ENCODE results near the gene PHTF2. TPM values are rescaled to one million over a fixed set of nuclear protein-coding genes. Genes with fewer than 3 reads are reported as not detected.

Gene PHTF2
- total and polyA plus RNA-seq, 10 of the 15 experiments (the other 5 are each of a cell fraction or from before 2014, with no cell fraction given), result 12.9 to 41.8 (median 27.0) TPM

GRCh38 chr7:77895905-77896304 lies 97.3 kb downstream of the PHTF2 start:
- intact Hi-C loops (cut with micrococcal nuclease; ENCODE audit: unreplicated experiment) (no loop called here), in situ Hi-C loops (cut with MboI) (no loop called here)
- FAIRE-seq (no peak), ATAC-seq (no peak), DNase-seq (ENCODE audit: low read depth, low spot score) (no peak)
- Histone ChIP-seq H3K9ac (ENCODE audit: control insufficient read depth, insufficient read depth, low read length) (no peak overlapping the region), H3K4me3 (no peak overlapping the region), H3K36me3 (ENCODE audit: control insufficient read depth in 2 of 2, insufficient read depth in 2 of 2, low read length in 1 of 2) (peaks cover under 1 to 2% of the 10 kb centered on the region in 2 experiments; a peak in 2 of 4 replicates), H4K20me1 (ENCODE audit: control insufficient read depth, insufficient read depth) (no peaks in the 10 kb centered on the region), H3K9me3 (replicated peaks; ENCODE audit: control insufficient read depth, insufficient read depth, low read length) (no peaks in the 10 kb centered on the region), H3K4me2 (ENCODE audit: control insufficient read depth, insufficient read depth) (no peak overlapping the region), H2AFZ (ENCODE audit: control insufficient read depth, low read depth, low read length) (no peak overlapping the region), H3K27ac (ENCODE audit: control insufficient read depth, insufficient read depth) (no peak overlapping the region), H3K4me1 (ENCODE audit: control insufficient read depth, insufficient read depth, low read length) (no peaks in the 10 kb centered on the region), H3K79me2 (ENCODE audit: control insufficient read depth, insufficient read depth, low read length) (peaks cover 2% of the 10 kb centered on the region; the same call in 1 of the 2 replicates), H3K27me3 (replicated peaks in 1 of 2; ENCODE audit: control insufficient read depth in 2 of 2, insufficient read depth in 2 of 2, low read length in 1 of 2) (no peaks in the 10 kb centered on the region)
- 97% methylated on average over 3 of the region's 3 CpGs for WGBS (ENCODE audit: insufficient coverage, insufficient replicate concordance, low lambda C conversion rate, missing lambda C conversion rate)
- SMC1A ChIA-PET (ENCODE audit: uncharacterized antibody, unreplicated experiment), result interaction anchor here (1.0 to 1.6 kb wide), 3 partner anchors 9 to 130 kb away, joined by 3 to 4 read pairs (median 3); no protein-coding TSS in a partner anchor
- RAD21 ChIA-PET (ENCODE audit: unreplicated experiment), result no interaction called here
- POLR2A ChIA-PET, result no interaction called here
- CTCF ChIA-PET, result interaction anchor here (0.7 to 1.7 kb wide), 4 partner anchors 9 to 457 kb away, joined by 3 to 5 read pairs (median 4); no protein-coding TSS in a partner anchor
- TF ChIP-seq, protein P1, sequence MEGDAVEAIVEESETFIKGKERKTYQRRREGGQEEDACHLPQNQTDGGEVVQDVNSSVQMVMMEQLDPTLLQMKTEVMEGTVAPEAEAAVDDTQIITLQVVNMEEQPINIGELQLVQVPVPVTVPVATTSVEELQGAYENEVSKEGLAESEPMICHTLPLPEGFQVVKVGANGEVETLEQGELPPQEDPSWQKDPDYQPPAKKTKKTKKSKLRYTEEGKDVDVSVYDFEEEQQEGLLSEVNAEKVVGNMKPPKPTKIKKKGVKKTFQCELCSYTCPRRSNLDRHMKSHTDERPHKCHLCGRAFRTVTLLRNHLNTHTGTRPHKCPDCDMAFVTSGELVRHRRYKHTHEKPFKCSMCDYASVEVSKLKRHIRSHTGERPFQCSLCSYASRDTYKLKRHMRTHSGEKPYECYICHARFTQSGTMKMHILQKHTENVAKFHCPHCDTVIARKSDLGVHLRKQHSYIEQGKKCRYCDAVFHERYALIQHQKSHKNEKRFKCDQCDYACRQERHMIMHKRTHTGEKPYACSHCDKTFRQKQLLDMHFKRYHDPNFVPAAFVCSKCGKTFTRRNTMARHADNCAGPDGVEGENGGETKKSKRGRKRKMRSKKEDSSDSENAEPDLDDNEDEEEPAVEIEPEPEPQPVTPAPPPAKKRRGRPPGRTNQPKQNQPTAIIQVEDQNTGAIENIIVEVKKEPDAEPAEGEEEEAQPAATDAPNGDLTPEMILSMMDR (IDR thresholded peaks at IDR 0.05 in 2 of 3, conservative IDR thresholded peaks at IDR 0.05 in 1 of 3; ENCODE audit: control insufficient read depth in 2 of 3, extremely low read depth in 1 of 3, insufficient read depth in 1 of 3, low read depth in 3 of 3, low read length in 3 of 3), result no peak
- BruUV-seq (replicated peaks), result no TSS peak

DNA sequence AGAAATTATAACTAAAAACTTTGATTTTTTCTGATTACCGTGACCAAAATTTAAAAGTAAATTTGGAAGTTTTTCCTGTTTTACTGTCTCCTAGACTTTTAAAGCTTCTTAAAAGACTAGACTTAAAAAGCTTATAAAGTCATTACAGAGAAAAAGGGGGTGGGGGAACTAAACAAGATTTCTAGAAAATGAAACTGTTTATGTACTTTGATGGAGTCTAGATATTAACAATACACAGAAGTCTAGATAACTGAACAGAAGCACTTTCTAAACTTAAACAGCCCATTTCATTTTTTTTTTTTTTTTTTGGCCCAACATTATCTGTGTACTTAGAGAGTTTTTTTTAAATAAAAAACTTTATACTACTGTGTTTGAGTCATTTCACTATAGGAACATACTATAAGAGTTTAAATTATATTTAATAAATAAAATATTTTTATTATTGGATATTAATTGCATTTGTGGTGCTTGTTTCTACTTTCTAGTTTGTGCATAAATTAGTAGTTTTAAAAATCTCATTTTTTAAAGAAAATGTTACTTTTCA lies 98.5 kb downstream of the PHTF2 start:
- intact Hi-C loops (cut with micrococcal nuclease; ENCODE audit: unreplicated experiment), result no loop called here
- in situ Hi-C loops (cut with MboI), result no loop called here
- RAD21 ChIA-PET (ENCODE audit: unreplicated experiment), result interaction anchor here (0.6 kb wide), 1 partner anchor 1375 kb away, joined by 3 read pairs; no protein-coding TSS in a partner anchor

More for the DNA sequence above, 98.5 kb downstream of the PHTF2 start:
- TF ChIP-seq ZNF384 (IDR thresholded peaks at IDR 0.05; ENCODE audit: borderline replicate concordance, low read depth, low read length) (peak; percentile 39; the same call in 1 of the 2 replicates), JUNB (IDR thresholded peaks at IDR 0.05) (peak; percentile 28; the same call in 1 of the 2 replicates), RCOR1 (conservative IDR thresholded peaks at IDR 0.05; ENCODE audit: low read depth, low read length) (no peak), ZBTB40 (IDR thresholded peaks at IDR 0.05; ENCODE audit: borderline replicate concordance) (peak; percentile 56)
- peaks cover 2 to 3% of the 10 kb centered on the region in 2 experiments; a peak in 2 of 4 replicates for H3K36me3 ChIP-seq (ENCODE audit: control insufficient read depth in 2 of 2, insufficient read depth in 2 of 2, low read length in 1 of 2)
- no TSS peak for BruUV-seq (replicated peaks)
- H3K4me3 ChIP-seq, result no peak overlapping the region
- ATAC-seq (peak; percentile 52; the same call in 2 of the 3 replicates), FAIRE-seq (no peak), DNase-seq (ENCODE audit: low read depth, low spot score) (no peak)
- no peak overlapping the region for H3K9ac ChIP-seq (ENCODE audit: control insufficient read depth, insufficient read depth, low read length)
- ChIA-PET POLR2A (no interaction called here), CTCF (interaction anchor here (0.6 to 1.7 kb wide), 6 partner anchors 9 to 245 kb away, joined by 3 to 5 read pairs (median 3); no protein-coding TSS in a partner anchor), SMC1A (ENCODE audit: uncharacterized antibody, unreplicated experiment) (interaction anchor here (0.7 to 2.3 kb wide), 3 partner anchors 9 to 131 kb away, joined by 3 to 5 read pairs (median 4); no protein-coding TSS in a partner anchor)
- WGBS (ENCODE audit: insufficient coverage, insufficient replicate concordance, low lambda C conversion rate, missing lambda C conversion rate), result 96% methylated on average over 1 of the region's 1 CpG
- no peaks in the 10 kb centered on the region for H3K9me3 ChIP-seq (replicated peaks; ENCODE audit: control insufficient read depth, insufficient read depth, low read length)
- H3K79me2 ChIP-seq (ENCODE audit: control insufficient read depth, insufficient read depth, low read length), result peaks cover 2% of the 10 kb centered on the region; the same call in 1 of the 2 replicates
- H3K4me2 ChIP-seq (ENCODE audit: control insufficient read depth, insufficient read depth), result no peak overlapping the region
- no peak overlapping the region for H2AFZ ChIP-seq (ENCODE audit: control insufficient read depth, low read depth, low read length)
- no peaks in the 10 kb centered on the region for H4K20me1 ChIP-seq (ENCODE audit: control insufficient read depth, insufficient read depth)
- H3K27ac ChIP-seq (ENCODE audit: control insufficient read depth, insufficient read depth), result no peak overlapping the region
- H3K4me1 ChIP-seq (ENCODE audit: control insufficient read depth, insufficient read depth, low read length), result no peaks in the 10 kb centered on the region
- H3K27me3 ChIP-seq (replicated peaks in 1 of 2; ENCODE audit: control insufficient read depth in 2 of 2, insufficient read depth in 2 of 2, low read length in 1 of 2), result no peaks in the 10 kb centered on the region
